GM13976 (cell line): ENCODE results near the gene PLA2G4B.

Experiments
- DNase-seq: peaks from one replicate; pipeline ENCODE4 v3.0.0; 2012; ENCODE audit warnings: low spot score
- CTCF ChIP-seq: IDR thresholded peaks from 2 replicates; pipeline ENCODE4 v1.5.1; 2012; ENCODE audit warnings: borderline replicate concordance, mild to moderate bottlenecking; ENCODE audit not compliant: insufficient read depth; ENCODE audit errors: extremely low read depth, missing control alignments, control extremely low read depth
- in situ Hi-C: fragments of 300-500 bp; cut with MboI; formaldehyde crosslinking; loops from one replicate; pipeline ENCODE4 v1.12.0; 2022; ENCODE audit warnings: low sequenced_read_pairs, mixed read lengths, inconsistent platforms; ENCODE audit not compliant: unreplicated experiment

PLA2G4B gene

GRCh38 chr15:41852736-41853590 is 14.3 kb downstream of the PLA2G4B start:
- no peak for DNase-seq
- TF ChIP-seq CTCF, result no peak
- in situ Hi-C loops, result no loop called here

GRCh38 chr15:41853831-41854230 is 15.2 kb downstream of the PLA2G4B start:
- TF ChIP-seq CTCF, result no peak
- in situ Hi-C loops, result no loop called here
- no peak for DNase-seq

- DNase-seq, result no peak
- in situ Hi-C loops, result no loop called here
- no peak for TF ChIP-seq CTCF
Observed at GRCh38 chr15:41854443-41854842, 15.8 kb downstream of the PLA2G4B start.

- in situ Hi-C loops, result no loop called here
- no peak for TF ChIP-seq CTCF
- DNase-seq, result no peak
Observed at GRCh38 chr15:41855261-41855961, 16.8 kb downstream of the PLA2G4B start.

- in situ Hi-C loops, result no loop called here
- no peak for TF ChIP-seq CTCF
- DNase-seq, result no peak
Observed at GRCh38 chr15:41856262-41856661, 17.6 kb downstream of the PLA2G4B start.

GRCh38 chr15:41856716-41857115 is 18.1 kb downstream of the PLA2G4B start:
- no peak for TF ChIP-seq CTCF
- DNase-seq, result no peak
- in situ Hi-C loops, result no loop called here

GRCh38 chr15:41857316-41857715 is 18.7 kb downstream of the PLA2G4B start:
- TF ChIP-seq CTCF, result no peak
- in situ Hi-C loops, result no loop called here
- DNase-seq, result no peak
